GM21528 (cell line): ENCODE data around the gene KLF2.
"Not testable (repeated sequence)": the region's sequence is repeated elsewhere in the genome, so short reads cannot be mapped to it uniquely, and the experiment has no call there.

Experiments
- ATAC-seq: cut with Tn5 transposase; IDR thresholded peaks from one replicate; pipeline ENCODE4 v1.9.1; 2021; ENCODE audit warnings: mild to moderate bottlenecking, moderate library complexity; ENCODE audit not compliant: unreplicated experiment, low FRiP score

Gene KLF2

GRCh38 chr19:16324384-16325160 lies at the start of gene KLF2:
Gene KLF2 (plus strand): TSS chr19:16324826. CDS start chr19:16324924, 98 bp downstream.
- peak; percentile 63 for ATAC-seq

GRCh38 chr19:16280306-16280705 lies 44.3 kb upstream of the KLF2 start:
- no peak for ATAC-seq

- no peak for ATAC-seq
Observed at GRCh38 chr19:16281743-16282142, 42.9 kb upstream of the KLF2 start.

DNA sequence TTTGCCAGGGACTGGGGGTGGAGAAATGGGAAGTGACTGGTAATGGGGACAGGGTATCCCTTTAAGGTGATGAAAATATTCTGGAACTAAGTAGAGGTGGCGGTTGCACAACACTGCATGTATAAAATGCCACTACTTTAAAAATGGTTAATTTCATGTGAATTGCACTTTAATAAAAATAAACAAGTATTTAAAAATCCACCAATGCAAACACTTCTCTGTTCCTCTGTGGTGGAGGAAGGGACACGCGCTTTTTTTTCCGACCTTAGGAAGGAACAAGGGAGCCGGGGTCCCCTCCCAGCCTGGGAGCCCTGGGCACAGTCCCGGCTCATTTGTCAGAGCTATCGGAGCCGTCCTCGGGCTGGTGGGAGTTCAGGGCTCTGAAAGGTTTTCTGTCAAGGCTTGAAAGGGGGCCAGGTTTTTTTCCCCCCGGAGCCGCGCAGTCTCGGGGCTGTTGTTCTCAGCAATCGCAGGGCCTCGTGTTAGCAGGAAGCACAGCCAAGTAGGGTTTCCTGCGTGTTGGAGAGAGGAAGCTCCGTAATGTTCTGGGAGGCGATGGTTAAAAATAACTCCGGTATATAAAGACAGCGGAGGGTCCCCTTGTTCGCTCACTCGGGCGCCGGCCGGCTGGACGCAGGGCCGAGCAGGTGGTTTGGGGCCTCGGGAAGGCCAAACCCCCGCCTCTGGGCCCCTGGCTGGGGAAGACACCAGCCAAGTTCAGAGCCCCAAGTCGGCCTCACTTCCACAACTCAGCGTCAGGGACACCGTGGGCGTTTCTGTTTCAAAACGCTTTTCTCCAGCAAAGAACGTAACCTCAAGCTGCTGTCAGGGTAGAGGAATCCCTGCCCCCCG lies 41.2 kb upstream of the KLF2 start:
- no peak for ATAC-seq

DNA sequence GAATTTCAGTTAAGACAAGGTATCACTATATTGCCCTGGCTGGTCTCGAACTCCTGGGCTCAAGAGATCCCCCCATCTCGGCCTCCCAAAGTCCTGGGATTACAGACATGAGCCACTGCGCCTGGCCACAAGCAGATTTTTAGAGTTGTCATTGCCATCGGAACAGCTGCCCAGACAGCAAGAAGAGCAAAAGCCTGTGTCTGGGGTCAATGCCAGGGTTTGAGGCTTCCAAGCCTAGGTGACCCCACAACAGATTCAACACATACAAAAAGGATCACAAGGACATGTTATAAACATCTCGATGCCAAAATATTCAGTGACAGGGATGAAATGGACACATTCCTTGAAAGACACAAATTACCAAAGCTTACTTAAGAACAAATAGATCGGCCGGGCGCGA lies 40.1 kb upstream of the KLF2 start:
- ATAC-seq: no peak

DNA sequence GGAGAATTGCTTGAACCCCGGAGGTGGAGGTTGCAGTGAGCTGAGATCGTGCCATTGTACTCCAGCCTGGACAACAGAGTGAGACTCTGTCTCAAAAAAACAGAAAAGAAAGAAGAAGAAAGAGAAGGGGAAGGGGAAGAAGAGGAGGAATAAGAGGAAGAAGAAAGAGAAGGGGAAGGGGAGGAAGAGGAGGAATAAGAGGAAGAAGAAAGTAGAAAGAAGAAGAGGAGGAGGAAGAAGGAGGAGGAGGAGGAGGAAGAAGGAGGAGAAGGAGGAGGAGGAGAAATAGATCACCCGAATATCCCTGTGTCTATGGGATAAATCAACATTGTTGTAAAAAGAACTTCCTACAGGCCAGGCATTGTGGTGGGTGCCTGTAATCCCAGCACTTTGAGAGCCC lies 39.5 kb upstream of the KLF2 start:
- ATAC-seq: not testable (repeated sequence)

DNA sequence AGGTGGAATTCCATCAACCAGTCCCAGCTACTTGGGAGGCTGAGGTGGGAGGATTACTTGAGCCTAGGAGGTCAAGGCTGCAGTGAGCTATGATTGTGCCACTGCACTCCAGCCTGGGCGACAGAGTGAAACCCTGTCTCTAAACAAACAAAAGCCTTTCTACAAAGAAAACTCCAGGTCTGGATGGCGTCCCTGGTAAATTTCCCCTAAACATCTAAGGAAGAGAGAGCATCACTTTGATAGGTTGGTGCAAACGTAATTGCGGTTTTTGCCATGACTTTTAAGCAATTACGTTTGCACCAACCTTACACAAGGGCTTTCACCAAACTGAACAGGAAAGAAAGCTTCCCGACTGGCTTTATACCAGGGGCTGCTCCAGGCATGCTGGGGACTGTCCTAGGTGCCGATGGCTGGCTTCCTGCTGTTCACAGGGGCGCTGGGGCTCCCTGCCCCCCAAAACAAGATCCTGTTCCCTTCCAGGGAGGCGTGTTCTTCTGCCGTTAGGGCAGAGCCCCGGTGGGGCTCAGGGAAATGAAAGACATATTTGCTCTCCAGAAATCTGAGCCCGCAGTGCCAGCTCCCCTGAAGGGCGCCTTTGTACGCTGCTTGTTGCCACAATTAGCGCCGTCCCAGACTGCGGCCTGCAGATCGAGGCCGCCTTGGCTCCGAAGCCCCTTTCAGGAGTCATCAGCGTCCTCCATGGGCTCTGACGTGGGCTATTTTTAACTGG lies 38.7 kb upstream of the KLF2 start:
- ATAC-seq: no peak

DNA sequence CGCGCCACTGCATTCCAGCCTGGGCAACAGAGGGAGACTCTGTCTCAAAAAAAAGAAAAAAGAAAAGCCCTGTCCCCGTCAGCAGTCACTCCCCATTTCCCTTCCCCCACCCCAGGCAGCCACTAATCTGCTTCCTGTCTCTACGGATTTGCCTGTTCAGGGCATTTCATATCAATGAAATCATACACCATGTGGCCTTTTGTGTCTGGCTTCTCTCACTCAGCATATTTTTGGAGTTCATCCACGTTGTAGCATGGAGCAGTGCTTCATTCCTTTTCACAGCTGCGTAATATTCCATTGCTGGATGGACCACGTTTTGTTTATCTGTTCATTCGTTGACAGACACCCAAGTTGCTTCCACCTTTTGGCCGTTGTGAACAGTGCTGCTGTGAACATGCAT lies 36.1 kb upstream of the KLF2 start:
- no peak for ATAC-seq

GRCh38 chr19:16289594-16289993 lies 35.0 kb upstream of the KLF2 start:
- no peak for ATAC-seq

DNA sequence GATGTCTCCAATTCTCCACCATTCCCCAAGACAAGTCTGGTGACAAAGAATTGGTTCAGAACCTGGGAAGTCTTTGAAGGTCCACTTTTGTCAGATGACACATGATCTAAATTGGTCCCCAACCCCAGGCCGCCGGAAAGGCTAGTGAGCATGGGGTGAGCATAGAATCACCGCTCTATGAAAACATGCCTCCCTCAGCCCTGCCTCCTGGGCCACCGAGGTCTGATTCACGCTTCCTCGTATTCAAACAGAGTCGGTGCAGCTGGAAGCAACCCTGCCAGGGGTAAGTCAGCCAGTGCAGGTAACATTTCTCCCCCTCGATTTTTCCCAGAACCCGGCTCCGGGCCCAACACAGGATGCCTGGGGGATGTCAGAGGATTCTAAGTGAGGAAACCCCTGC lies 33.9 kb upstream of the KLF2 start:
- no peak for ATAC-seq

GRCh38 chr19:16293118-16294091 lies 31.2 kb upstream of the KLF2 start:
- ATAC-seq: no peak

GRCh38 chr19:16295057-16295456 lies 29.6 kb upstream of the KLF2 start:
- no peak for ATAC-seq

DNA sequence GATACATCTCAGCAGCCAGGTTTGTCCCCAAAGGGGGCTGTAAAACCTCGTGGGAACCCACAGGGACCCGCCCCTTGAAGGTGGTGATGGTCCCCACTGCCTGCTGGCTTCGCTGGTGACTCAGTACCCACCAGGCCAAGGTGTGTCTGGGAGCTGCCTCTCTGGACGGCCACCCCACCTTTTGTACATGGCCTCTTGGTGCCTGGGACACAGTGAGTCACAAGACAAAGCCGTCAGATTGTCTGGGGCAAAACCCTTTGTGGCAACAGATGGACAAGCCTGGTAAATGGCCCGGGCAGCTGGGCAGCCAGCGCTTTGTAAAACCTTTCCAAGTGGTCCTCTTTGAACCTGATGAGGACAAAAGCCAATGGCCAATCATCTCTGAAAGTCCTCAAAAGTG lies 27.9 kb upstream of the KLF2 start:
- ATAC-seq: no peak

DNA sequence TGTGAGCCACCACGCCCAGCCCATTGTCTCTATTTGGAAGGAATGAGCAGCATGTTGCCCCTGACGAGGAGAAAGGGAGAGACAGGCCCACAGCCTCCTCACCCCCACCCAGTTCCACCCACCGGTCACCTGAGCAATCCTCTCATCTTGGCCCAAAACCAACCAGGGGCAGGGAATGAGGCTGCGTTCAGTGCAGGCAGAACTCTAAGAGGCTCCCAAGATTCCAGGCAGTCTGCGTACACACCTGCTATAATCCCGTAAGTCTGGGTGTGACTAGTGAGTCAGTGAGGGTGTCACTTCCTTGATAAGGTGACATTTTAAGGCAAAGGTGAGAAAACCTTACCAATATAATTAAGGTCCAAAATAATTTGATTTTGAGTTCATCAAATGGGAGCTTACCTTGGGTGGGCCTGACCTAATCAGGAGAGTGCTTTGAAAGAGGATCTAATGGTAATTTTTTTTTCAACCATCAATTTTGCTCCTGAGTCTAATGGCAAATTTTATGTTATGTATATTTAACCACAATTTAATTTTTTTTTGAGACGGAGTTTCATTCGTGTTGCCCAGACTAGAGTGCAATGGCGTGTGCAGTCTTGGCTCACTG lies 26.9 kb upstream of the KLF2 start:
- ATAC-seq: no peak

DNA sequence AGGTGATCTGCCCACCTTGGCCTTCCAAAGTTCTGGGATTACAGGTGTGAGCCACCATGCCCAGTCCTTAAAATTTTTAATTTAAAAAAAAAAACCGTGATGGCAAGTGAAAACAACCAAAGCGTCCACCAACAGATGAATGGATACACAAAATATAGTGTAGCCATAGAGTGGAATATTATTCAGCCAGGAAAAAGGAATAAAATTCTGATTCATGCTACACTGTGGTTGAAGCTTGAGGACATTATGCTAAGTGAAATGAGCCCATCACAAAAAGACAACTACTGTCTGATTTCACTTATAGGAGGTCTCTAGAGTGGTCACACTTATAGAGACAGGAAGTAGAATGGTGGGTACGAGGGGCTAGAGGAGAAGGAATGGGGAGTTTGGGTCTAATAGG lies 26.3 kb upstream of the KLF2 start:
- ATAC-seq: no peak

GRCh38 chr19:16301999-16302694 lies 22.5 kb upstream of the KLF2 start:
- no peak for ATAC-seq

DNA sequence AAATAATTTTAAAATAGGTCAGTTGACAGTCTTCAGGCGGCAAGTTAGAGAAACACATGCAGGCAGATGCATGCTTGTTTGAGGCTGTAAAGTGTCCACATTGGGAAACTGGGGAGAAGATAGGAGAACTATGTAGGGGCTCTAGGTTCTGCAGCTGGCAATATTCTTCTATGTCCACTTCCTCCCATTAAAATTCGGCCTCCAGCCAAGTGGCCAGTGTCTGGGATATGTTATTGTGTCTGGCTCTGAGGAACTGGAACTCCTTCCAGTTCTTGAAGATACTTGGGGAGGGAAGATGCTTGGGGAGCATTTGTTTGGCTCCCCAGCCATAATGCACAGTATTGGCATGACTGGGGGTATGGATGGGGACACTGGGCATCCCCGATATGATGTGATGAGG lies 20.9 kb upstream of the KLF2 start:
- no peak for ATAC-seq

DNA sequence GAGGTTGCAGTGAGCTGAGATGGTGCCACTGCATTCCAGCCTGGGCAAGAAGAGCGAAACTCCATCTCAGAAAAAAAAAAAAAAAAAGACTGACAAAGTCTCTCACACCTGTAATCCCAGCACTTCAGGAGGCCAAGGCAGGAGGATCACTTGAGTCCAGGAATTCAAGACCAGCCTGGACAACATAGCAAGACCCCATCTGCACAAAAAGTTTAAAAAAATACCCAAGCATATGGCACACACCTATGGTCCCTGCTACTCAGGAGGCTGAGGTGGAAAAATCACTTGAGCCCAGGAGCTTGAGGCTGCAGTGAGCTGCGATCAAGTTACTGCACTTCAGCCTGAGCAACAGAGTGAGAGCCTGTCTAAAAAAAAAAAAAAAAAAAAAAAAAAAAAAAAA lies 20.1 kb upstream of the KLF2 start:
- ATAC-seq: not testable (repeated sequence)

- not testable (repeated sequence) for ATAC-seq
Observed at GRCh38 chr19:16305060-16305459, 19.6 kb upstream of the KLF2 start.
